Fibroblast of lung (primary cell): ENCODE results near the gene IGSF23. TPM values are rescaled to one million over a fixed set of nuclear protein-coding genes. Genes with fewer than 3 reads are reported as not detected.

Experiments used
- DNase-seq, 2 donors: peaks; one replicate each; pipeline versions ENCODE4 v3.0.0 to v3.0.0-alpha.2; 2010; ENCODE audit warnings: low read depth in 2 of 2
- H2AFZ ChIP-seq: 2 replicates; pipeline ENCODE4 v1.5.1; 2012; ENCODE audit warnings: low read length, control low read depth, inconsistent platforms
- H3K27ac ChIP-seq: 2 replicates; pipeline ENCODE4 v1.5.1; 2011; ENCODE audit warnings: low read length, control low read depth; ENCODE audit not compliant: insufficient read depth
- H3K27me3 ChIP-seq: 2 replicates; pipeline ENCODE4 v1.5.1; 2011; ENCODE audit warnings: mild to moderate bottlenecking, low read length; ENCODE audit not compliant: control insufficient read depth, insufficient read depth
- H3K36me3 ChIP-seq: 2 replicates; pipeline ENCODE4 v1.5.1; 2011; ENCODE audit warnings: low read length; ENCODE audit not compliant: control insufficient read depth, insufficient read depth
- H3K4me1 ChIP-seq: 2 replicates; pipeline ENCODE4 v1.5.1; 2011; ENCODE audit warnings: low read length; ENCODE audit not compliant: control insufficient read depth, insufficient read depth; ENCODE audit errors: extremely low read depth
- H3K4me2 ChIP-seq: 2 replicates; pipeline ENCODE4 v1.5.1; 2011; ENCODE audit warnings: low read length, control low read depth; ENCODE audit not compliant: insufficient read depth; ENCODE audit errors: extremely low read depth
- H3K4me3 ChIP-seq, 4 experiments: fragments of 200-600 bp in 1 of 4; sonication (generic) in 1 of 4; replicated peaks in 1 of 4; 2 replicates each; pipeline ENCODE4 v1.5.1; 2011 to 2016; ENCODE audit warnings: low read length in 4 of 4, low read depth in 3 of 4, mild to moderate bottlenecking in 3 of 4, control low read depth in 2 of 4, inconsistent platforms in 1 of 4, mixed read lengths in 1 of 4; ENCODE audit not compliant: insufficient read depth in 1 of 4; ENCODE audit errors: control extremely low read depth in 1 of 4
- H3K79me2 ChIP-seq: 2 replicates; pipeline ENCODE4 v1.5.1; 2012; ENCODE audit warnings: mild to moderate bottlenecking, low read length, inconsistent platforms; ENCODE audit not compliant: control insufficient read depth, insufficient read depth
- H3K9ac ChIP-seq: 2 replicates; pipeline ENCODE4 v1.5.1; 2011; ENCODE audit warnings: mild to moderate bottlenecking, low read length, control low read depth; ENCODE audit not compliant: insufficient read depth
- H3K9me3 ChIP-seq: 2 replicates; pipeline ENCODE4 v1.5.1; 2012; ENCODE audit warnings: low read depth, low read length; ENCODE audit not compliant: control insufficient read depth, insufficient read depth
- H4K20me1 ChIP-seq: 2 replicates; pipeline ENCODE4 v1.5.1; 2011; ENCODE audit warnings: low read length; ENCODE audit not compliant: control insufficient read depth, insufficient read depth; ENCODE audit errors: extremely low read depth
- EZH2 ChIP-seq: IDR thresholded peaks from 2 replicates; pipeline ENCODE4 v1.5.1; 2012; ENCODE audit warnings: low read length, control low read depth, mild to moderate bottlenecking; ENCODE audit errors: missing control alignments
- polyA plus RNA-seq, 2 donors: library from polyadenylated mRNA; depleted of rRNA in 1 of 2; stranded (reverse) in 1 of 2; unstranded in 1 of 2; fragments of >200 nt; gene quantifications; 2 replicates each; pipeline ENCODE4 v1.2.1, GENCODE V29; 2011 to 2012; ENCODE audit warnings: missing spikeins in 1 of 2
- total RNA-seq: library from RNA; depleted of rRNA; stranded (reverse); fragments of >200 nt; gene quantifications from 2 replicates; pipeline ENCODE4 v1.2.1, GENCODE V29; 2014
- TF ChIP-seq, protein P1 (sequence below), 2 donors: IDR thresholded peaks in 1 of 2; conservative IDR thresholded peaks in 1 of 2; 1 replicate in 1 of 2; 2 replicates in 1 of 2; pipeline ENCODE4 v1.5.1; 2011 to 2012; ENCODE audit warnings: low read length in 2 of 2, control low read depth in 1 of 2, inconsistent platforms in 1 of 2, low read depth in 1 of 2, mild to moderate bottlenecking in 1 of 2

Gene IGSF23
- total and polyA plus RNA-seq, 2 donors (not counting 1 experiment from before 2014, with no cell fraction given), result 0.33 to 1.3 TPM

DNA sequence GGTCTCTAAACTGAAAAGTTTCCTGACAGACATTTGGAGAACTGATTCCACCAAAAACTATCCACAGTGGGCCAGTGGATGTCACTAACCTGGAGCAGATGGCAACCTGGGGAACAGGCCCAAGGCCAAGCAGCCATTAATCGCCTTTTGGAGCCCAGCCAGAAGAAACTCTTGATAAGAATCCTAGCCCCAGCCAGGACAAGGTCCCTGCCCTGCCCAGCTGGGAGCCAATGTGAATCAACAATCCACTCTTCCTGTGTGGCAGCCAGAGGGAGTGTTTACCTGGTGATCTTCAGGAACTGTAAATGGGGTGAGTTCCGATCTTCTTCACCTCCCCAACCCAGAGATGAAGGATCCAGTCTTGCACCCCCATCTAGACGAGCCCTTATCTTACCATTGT lies 14.5 kb upstream of the IGSF23 start:
- H2AFZ ChIP-seq, result no peak overlapping the region
- no peak for DNase-seq
- H3K27me3 ChIP-seq, result no peaks in the 10 kb centered on the region
- no peaks in the 10 kb centered on the region for H3K79me2 ChIP-seq
- H3K4me1 ChIP-seq, result peaks cover 13% of the 10 kb centered on the region
- H4K20me1 ChIP-seq, result no peaks in the 10 kb centered on the region
- no peak overlapping the region for H3K9ac ChIP-seq
- TF ChIP-seq, protein P1, sequence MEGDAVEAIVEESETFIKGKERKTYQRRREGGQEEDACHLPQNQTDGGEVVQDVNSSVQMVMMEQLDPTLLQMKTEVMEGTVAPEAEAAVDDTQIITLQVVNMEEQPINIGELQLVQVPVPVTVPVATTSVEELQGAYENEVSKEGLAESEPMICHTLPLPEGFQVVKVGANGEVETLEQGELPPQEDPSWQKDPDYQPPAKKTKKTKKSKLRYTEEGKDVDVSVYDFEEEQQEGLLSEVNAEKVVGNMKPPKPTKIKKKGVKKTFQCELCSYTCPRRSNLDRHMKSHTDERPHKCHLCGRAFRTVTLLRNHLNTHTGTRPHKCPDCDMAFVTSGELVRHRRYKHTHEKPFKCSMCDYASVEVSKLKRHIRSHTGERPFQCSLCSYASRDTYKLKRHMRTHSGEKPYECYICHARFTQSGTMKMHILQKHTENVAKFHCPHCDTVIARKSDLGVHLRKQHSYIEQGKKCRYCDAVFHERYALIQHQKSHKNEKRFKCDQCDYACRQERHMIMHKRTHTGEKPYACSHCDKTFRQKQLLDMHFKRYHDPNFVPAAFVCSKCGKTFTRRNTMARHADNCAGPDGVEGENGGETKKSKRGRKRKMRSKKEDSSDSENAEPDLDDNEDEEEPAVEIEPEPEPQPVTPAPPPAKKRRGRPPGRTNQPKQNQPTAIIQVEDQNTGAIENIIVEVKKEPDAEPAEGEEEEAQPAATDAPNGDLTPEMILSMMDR (conservative IDR thresholded peaks at IDR 0.05 in 1 of 2, IDR thresholded peaks at IDR 0.05 in 1 of 2; ENCODE audit: low read depth in 1 of 2, low read length in 2 of 2), result no peak
- TF ChIP-seq EZH2, result no peak
- H3K4me3 ChIP-seq, result no peak overlapping the region
- H3K27ac ChIP-seq, result no peak overlapping the region
- H3K9me3 ChIP-seq, result no peaks in the 10 kb centered on the region
- H3K36me3 ChIP-seq, result no peaks in the 10 kb centered on the region
- H3K4me2 ChIP-seq, result no peak overlapping the region

DNA sequence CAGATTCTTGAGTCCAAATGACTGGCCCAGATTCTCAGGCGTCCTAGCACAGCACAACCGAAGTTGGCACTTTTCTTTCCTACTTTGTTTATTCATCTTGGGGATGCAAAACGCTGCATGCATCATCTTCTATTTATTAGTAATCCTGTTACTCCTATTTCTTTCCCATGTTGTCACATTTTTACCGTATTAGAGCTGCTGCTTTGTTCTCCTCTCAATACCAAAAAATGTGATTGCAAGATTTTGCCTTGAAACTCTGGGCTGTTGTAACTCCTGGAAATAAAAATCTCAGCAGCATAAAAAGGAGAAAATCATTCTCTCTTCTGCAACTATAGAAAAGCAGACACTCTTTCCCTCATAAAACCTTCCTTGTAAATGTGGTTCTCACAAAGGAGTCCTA lies 12.9 kb upstream of the IGSF23 start:
- Histone ChIP-seq H2AFZ (no peak overlapping the region), H3K4me1 (peaks cover 18% of the 10 kb centered on the region), H3K36me3 (no peaks in the 10 kb centered on the region), H3K27ac (no peak overlapping the region), H3K9ac (no peak overlapping the region), H4K20me1 (no peaks in the 10 kb centered on the region), H3K4me2 (no peak overlapping the region), H3K27me3 (no peaks in the 10 kb centered on the region), H3K79me2 (no peaks in the 10 kb centered on the region), H3K9me3 (no peaks in the 10 kb centered on the region), H3K4me3 (no peak overlapping the region)
- no peak for TF ChIP-seq EZH2
- TF ChIP-seq, protein P1 (conservative IDR thresholded peaks at IDR 0.05 in 1 of 2, IDR thresholded peaks at IDR 0.05 in 1 of 2; ENCODE audit: low read depth in 1 of 2, low read length in 2 of 2), result no peak
- DNase-seq, result peak in 1 of 2 donors; percentile 58

DNA sequence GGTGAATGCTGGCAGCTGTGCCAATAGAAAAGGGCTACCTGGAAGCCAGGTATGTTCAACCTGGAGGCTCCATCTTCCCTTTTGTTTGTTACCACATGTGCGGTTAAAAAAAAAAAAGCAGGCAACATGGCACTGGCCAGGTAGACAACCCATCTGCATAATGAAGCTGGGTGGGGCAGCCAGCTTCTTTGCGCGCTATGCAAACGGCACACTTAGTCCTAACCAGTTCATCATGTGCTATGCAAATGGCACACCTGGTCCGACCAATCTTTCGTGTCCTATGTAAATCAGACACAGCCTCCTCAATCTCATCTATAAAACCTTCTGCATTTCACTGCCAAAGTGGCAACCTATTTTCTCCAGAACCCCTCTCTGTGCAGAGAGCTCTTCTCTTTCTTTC lies 11.3 kb upstream of the IGSF23 start:
- Histone ChIP-seq H4K20me1 (no peaks in the 10 kb centered on the region), H3K4me1 (peaks cover 21% of the 10 kb centered on the region), H3K9me3 (no peaks in the 10 kb centered on the region), H3K36me3 (no peaks in the 10 kb centered on the region), H3K9ac (no peak overlapping the region), H2AFZ (no peak overlapping the region), H3K4me3 (no peak overlapping the region), H3K79me2 (no peaks in the 10 kb centered on the region), H3K27ac (no peak overlapping the region), H3K4me2 (no peak overlapping the region), H3K27me3 (no peaks in the 10 kb centered on the region)
- TF ChIP-seq, protein P1 (conservative IDR thresholded peaks at IDR 0.05 in 1 of 2, IDR thresholded peaks at IDR 0.05 in 1 of 2; ENCODE audit: low read depth in 1 of 2, low read length in 2 of 2), result no peak
- no peak for TF ChIP-seq EZH2
- no peak for DNase-seq
